ENCODE measurements around the gene PDGFRB. TPM values are rescaled to one million over a fixed set of nuclear protein-coding genes. Genes with fewer than 3 reads are reported as not detected.

The PDGFRB gene
- total RNA-seq, 1 donor from 2014 or later = 86.6 TPM

GRCh38 chr5:150126921-150127265, 28.8 kb downstream of the PDGFRB start:
- Histone ChIP-seq H3K27me3 (ENCODE audit: control insufficient read depth in 3 of 3, insufficient read depth in 3 of 3, low read length in 3 of 3) (no peaks in the 10 kb centered on the region), H3K4me3 (ENCODE audit: low read length in 3 of 3) (no peak overlapping the region), H3K36me3 (ENCODE audit: control insufficient read depth in 3 of 3, insufficient read depth in 3 of 3, low read length in 3 of 3) (peaks cover 20 to 38% (median 33%) of the 10 kb centered on the region in 3 donors), H3K4me1 (ENCODE audit: control insufficient read depth in 3 of 3, insufficient read depth in 3 of 3, low read length in 3 of 3) (peaks cover 15 to 31% (median 16%) of the 10 kb centered on the region in 3 donors), H3K27ac (ENCODE audit: low read depth, low read length) (no peak overlapping the region), H3K9ac (ENCODE audit: low read depth in 1 of 3, low read length in 3 of 3) (no peak overlapping the region), H3K9me3 (ENCODE audit: control insufficient read depth in 3 of 3, low read length in 3 of 3) (no peaks in the 10 kb centered on the region)

DNA sequence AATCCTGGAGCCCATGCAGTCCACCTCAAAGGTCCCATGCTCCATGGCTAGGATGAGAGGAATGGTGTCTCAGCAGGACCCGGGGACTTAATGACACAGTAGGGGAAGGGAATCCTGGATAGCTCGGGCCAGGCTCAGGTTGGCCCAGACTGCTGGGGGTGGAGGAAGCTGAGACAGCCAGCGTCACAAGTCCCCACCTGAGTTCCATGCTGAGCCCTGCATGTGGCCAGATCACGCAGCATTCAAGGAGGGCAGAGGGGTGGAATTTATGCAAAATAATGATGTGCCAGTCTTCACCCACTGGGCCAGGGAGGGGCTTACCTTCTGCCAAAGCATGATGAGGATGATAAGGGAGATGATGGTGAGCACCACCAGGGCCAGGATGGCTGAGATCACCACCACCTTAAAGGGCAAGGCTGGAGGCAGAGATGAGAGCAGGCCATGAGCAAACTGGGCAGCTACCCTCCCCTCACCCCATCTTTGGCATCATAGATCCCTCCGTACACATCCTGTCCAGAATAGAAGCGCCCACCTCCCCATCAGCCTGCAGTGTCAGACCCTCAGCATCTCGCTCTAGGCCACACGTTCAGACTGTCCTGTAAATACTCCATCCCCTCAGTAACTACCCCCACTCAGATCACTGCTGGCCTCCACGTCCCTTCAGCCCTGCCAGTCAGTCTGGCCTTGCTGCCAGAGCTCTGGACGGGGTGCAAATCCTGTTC, 29.3 kb downstream of the PDGFRB start:
- Histone ChIP-seq H3K27me3 (ENCODE audit: control insufficient read depth in 3 of 3, insufficient read depth in 3 of 3, low read length in 3 of 3) (no peaks in the 10 kb centered on the region), H3K27ac (ENCODE audit: low read depth, low read length) (no peak overlapping the region), H3K9ac (ENCODE audit: low read depth in 1 of 3, low read length in 3 of 3) (no peak overlapping the region), H3K4me3 (ENCODE audit: low read length in 3 of 3) (no peak overlapping the region), H3K4me1 (ENCODE audit: control insufficient read depth in 3 of 3, insufficient read depth in 3 of 3, low read length in 3 of 3) (peaks cover 11 to 28% (median 12%) of the 10 kb centered on the region in 3 donors), H3K9me3 (ENCODE audit: control insufficient read depth in 3 of 3, low read length in 3 of 3) (no peaks in the 10 kb centered on the region), H3K36me3 (ENCODE audit: control insufficient read depth in 3 of 3, insufficient read depth in 3 of 3, low read length in 3 of 3) (peaks cover 25 to 43% (median 34%) of the 10 kb centered on the region in 3 donors)

DNA sequence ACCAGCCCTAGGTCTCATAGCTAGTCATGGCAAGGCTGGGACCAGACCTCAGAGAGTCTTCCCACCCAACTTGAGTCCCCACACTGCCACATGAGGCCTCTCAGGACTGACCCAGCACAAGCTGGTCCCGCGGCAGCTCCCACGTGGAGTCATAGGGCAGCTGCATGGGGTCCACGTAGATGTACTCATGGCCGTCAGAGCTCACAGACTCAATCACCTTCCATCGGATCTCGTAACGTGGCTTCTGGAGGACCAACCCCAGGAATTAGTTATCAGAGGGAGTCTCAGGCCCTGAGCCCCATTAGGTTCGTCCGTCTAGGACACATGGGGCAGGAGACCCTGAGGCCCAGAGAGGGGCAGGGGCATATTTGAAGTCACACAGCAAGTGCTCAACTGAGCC, 30.3 kb downstream of the PDGFRB start:
- Histone ChIP-seq H3K4me1 (ENCODE audit: control insufficient read depth in 3 of 3, insufficient read depth in 3 of 3, low read length in 3 of 3) (peaks cover 10 to 27% (median 12%) of the 10 kb centered on the region in 3 donors), H3K36me3 (ENCODE audit: control insufficient read depth in 3 of 3, insufficient read depth in 3 of 3, low read length in 3 of 3) (peaks cover 26 to 48% (median 38%) of the 10 kb centered on the region in 3 donors), H3K4me3 (ENCODE audit: low read length in 3 of 3) (no peak overlapping the region), H3K9me3 (ENCODE audit: control insufficient read depth in 3 of 3, low read length in 3 of 3) (no peaks in the 10 kb centered on the region), H3K9ac (ENCODE audit: low read depth in 1 of 3, low read length in 3 of 3) (no peak overlapping the region), H3K27me3 (ENCODE audit: control insufficient read depth in 3 of 3, insufficient read depth in 3 of 3, low read length in 3 of 3) (no peaks in the 10 kb centered on the region), H3K27ac (ENCODE audit: low read depth, low read length) (no peak overlapping the region)

- H3K9me3 ChIP-seq (ENCODE audit: control insufficient read depth in 3 of 3, low read length in 3 of 3) = no peaks in the 10 kb centered on the region
- peaks cover 2 to 20% (median 6%) of the 10 kb centered on the region in 3 donors for H3K4me1 ChIP-seq (ENCODE audit: control insufficient read depth in 3 of 3, insufficient read depth in 3 of 3, low read length in 3 of 3)
- no peak overlapping the region for H3K9ac ChIP-seq (ENCODE audit: low read depth in 1 of 3, low read length in 3 of 3)
- H3K4me3 ChIP-seq (ENCODE audit: low read length in 3 of 3) = no peak overlapping the region
- no peak overlapping the region for H3K27ac ChIP-seq (ENCODE audit: low read depth, low read length)
- peaks cover 23 to 53% (median 37%) of the 10 kb centered on the region in 3 donors for H3K36me3 ChIP-seq (ENCODE audit: control insufficient read depth in 3 of 3, insufficient read depth in 3 of 3, low read length in 3 of 3)
- no peaks in the 10 kb centered on the region for H3K27me3 ChIP-seq (ENCODE audit: control insufficient read depth in 3 of 3, insufficient read depth in 3 of 3, low read length in 3 of 3)
Observed at GRCh38 chr5:150124596-150124995, 31.0 kb downstream of the PDGFRB start.

- H3K27ac ChIP-seq (ENCODE audit: low read depth, low read length) = no peak overlapping the region
Observed at GRCh38 chr5:150124111-150124557, 31.5 kb downstream of the PDGFRB start.

GRCh38 chr5:150123542-150123941, 32.1 kb downstream of the PDGFRB start:
- no peaks in the 10 kb centered on the region for H3K9me3 ChIP-seq (ENCODE audit: control insufficient read depth in 3 of 3, low read length in 3 of 3)
- no peak overlapping the region for H3K4me3 ChIP-seq (ENCODE audit: low read length in 3 of 3)
- H3K36me3 ChIP-seq (ENCODE audit: control insufficient read depth in 3 of 3, insufficient read depth in 3 of 3, low read length in 3 of 3) = peaks cover 14 to 51% (median 35%) of the 10 kb centered on the region in 3 donors
- no peak overlapping the region for H3K9ac ChIP-seq (ENCODE audit: low read depth in 1 of 3, low read length in 3 of 3)
- no peak overlapping the region for H3K27ac ChIP-seq (ENCODE audit: low read depth, low read length)
- peaks cover 0 to 16% (median 11%) of the 10 kb centered on the region in 3 donors for H3K4me1 ChIP-seq (ENCODE audit: control insufficient read depth in 3 of 3, insufficient read depth in 3 of 3, low read length in 3 of 3)
- no peaks in the 10 kb centered on the region for H3K27me3 ChIP-seq (ENCODE audit: control insufficient read depth in 3 of 3, insufficient read depth in 3 of 3, low read length in 3 of 3)

More at GRCh38 chr5:150124111-150124557, 31.5 kb downstream of the PDGFRB start:
- Histone ChIP-seq H3K9ac (ENCODE audit: low read depth in 1 of 3, low read length in 3 of 3) (no peak overlapping the region), H3K4me3 (ENCODE audit: low read length in 3 of 3) (no peak overlapping the region), H3K4me1 (ENCODE audit: control insufficient read depth in 3 of 3, insufficient read depth in 3 of 3, low read length in 3 of 3) (peaks cover 0 to 16% (median 5%) of the 10 kb centered on the region in 3 donors), H3K9me3 (ENCODE audit: control insufficient read depth in 3 of 3, low read length in 3 of 3) (no peaks in the 10 kb centered on the region), H3K36me3 (ENCODE audit: control insufficient read depth in 3 of 3, insufficient read depth in 3 of 3, low read length in 3 of 3) (peaks cover 19 to 52% (median 35%) of the 10 kb centered on the region in 3 donors), H3K27me3 (ENCODE audit: control insufficient read depth in 3 of 3, insufficient read depth in 3 of 3, low read length in 3 of 3) (no peaks in the 10 kb centered on the region)

DNA sequence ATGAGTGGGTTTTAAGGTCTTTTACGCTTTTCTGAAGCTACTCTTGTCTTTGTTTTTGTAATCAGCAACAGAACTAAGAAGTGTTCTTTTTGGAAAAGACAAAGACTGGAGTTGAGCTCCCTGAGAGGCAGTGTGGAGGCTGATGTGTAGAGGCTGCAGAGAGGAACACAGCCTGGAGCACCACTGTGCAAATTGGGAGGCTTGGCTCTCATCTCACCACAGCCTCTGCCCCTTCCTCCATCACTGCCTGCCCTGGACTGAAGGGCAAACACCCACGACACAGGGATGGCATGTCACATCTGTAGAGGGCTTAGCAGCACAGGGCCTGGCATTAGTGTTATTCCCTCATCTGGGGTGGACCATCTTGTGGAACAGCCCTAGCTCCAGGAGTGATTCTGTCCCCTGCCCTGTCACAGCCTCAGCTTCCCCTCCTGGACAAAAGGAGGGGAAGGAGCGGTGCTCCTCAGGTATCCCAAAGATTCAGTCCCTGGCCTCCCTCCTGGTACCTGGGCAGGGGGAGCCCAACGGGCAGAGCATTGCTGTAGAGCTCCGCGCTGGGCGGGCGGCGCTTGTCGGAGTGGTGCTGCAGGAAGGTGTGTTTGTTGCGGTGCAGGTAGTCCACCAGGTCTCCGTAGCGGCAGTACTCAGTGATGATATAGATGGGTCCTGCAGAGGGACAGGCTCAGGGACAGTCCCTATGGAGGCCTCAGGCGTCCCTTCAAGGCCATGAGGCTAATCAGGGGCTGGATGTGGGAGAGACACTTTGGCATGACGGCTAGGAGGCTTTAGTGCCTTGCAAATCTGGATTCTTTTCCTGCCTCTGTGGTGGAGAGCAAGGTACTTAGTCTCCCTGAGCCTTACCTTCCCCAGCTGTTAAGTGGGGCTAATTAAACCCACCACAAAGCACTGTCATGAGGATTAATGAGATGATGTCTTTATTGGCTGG, 32.8 kb downstream of the PDGFRB start:
- no peak overlapping the region for H3K27ac ChIP-seq (ENCODE audit: low read depth, low read length)

DNA sequence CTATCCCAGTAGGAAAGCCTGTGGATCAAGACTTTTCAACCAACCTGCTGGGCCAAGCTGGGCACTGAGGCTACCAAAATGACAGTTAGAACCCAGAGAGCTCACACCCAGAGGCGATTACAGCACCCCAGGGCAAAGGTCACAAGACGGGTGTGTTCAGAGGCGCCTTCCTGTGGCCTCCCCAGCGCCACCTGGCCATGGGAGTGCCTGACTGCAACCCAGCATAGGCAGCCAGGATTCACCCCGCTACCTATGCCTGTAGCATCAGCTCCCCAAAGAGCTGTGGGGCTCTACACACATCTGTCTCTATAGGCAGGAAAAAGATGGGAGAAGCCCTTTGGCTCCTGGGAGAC, 33.5 kb downstream of the PDGFRB start:
- Histone ChIP-seq H3K36me3 (ENCODE audit: control insufficient read depth in 3 of 3, insufficient read depth in 3 of 3, low read length in 3 of 3) (peaks cover 14 to 47% (median 31%) of the 10 kb centered on the region in 3 donors), H3K27ac (ENCODE audit: low read depth, low read length) (no peak overlapping the region), H3K4me3 (ENCODE audit: low read length in 3 of 3) (no peak overlapping the region), H3K4me1 (ENCODE audit: control insufficient read depth in 3 of 3, insufficient read depth in 3 of 3, low read length in 3 of 3) (peaks cover 0 to 12% (median 12%) of the 10 kb centered on the region in 3 donors), H3K9ac (ENCODE audit: low read depth in 1 of 3, low read length in 3 of 3) (no peak overlapping the region), H3K9me3 (ENCODE audit: control insufficient read depth in 3 of 3, low read length in 3 of 3) (no peaks in the 10 kb centered on the region), H3K27me3 (ENCODE audit: control insufficient read depth in 3 of 3, insufficient read depth in 3 of 3, low read length in 3 of 3) (no peaks in the 10 kb centered on the region)

More for the DNA sequence above, 32.8 kb downstream of the PDGFRB start:
- peaks cover 0 to 12% (median 12%) of the 10 kb centered on the region in 3 donors for H3K4me1 ChIP-seq (ENCODE audit: control insufficient read depth in 3 of 3, insufficient read depth in 3 of 3, low read length in 3 of 3)
- no peaks in the 10 kb centered on the region for H3K9me3 ChIP-seq (ENCODE audit: control insufficient read depth in 3 of 3, low read length in 3 of 3)
- H3K36me3 ChIP-seq (ENCODE audit: control insufficient read depth in 3 of 3, insufficient read depth in 3 of 3, low read length in 3 of 3) = peaks cover 14 to 44% (median 31%) of the 10 kb centered on the region in 3 donors
- H3K9ac ChIP-seq (ENCODE audit: low read depth in 1 of 3, low read length in 3 of 3) = no peak overlapping the region
- no peaks in the 10 kb centered on the region for H3K27me3 ChIP-seq (ENCODE audit: control insufficient read depth in 3 of 3, insufficient read depth in 3 of 3, low read length in 3 of 3)
- H3K4me3 ChIP-seq (ENCODE audit: low read length in 3 of 3) = no peak overlapping the region

DNA sequence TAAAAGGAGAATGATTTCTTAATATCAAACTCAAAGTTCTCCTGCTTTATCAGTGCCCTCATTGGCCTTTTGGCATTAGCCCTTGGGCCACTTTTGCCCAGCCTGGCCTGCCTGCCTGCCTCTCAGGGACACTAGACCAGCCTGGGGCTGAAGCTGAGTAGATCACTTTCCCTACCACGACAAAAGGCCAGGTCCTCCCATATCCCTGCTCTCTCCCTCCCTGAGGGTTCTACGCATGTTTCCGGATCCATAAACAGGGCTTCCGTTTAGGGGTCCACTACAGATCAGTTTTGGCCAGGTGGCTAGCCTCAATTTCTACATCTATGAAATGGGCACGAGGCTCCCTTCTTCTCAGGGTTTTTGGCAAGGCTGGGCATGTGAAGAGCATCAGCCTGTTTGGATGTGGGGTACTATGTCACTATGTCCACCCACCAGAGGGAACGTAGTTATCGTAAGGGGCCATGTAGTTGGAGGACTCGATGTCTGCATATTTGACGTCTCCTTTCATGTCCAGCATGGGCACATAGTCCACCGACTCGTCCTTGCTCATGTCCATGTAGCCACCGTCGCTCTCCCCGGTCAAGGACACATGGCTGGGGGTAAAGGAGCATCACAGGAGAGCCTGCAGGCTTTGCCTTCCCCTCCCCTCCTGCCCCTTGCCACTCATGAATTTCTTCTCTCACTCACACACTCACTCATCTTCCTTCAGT, 34.0 kb downstream of the PDGFRB start:
- Histone ChIP-seq H3K4me3 (ENCODE audit: low read length in 3 of 3) (no peak overlapping the region), H3K27ac (ENCODE audit: low read depth, low read length) (no peak overlapping the region), H3K27me3 (ENCODE audit: control insufficient read depth in 3 of 3, insufficient read depth in 3 of 3, low read length in 3 of 3) (no peaks in the 10 kb centered on the region), H3K9me3 (ENCODE audit: control insufficient read depth in 3 of 3, low read length in 3 of 3) (no peaks in the 10 kb centered on the region), H3K4me1 (ENCODE audit: control insufficient read depth in 3 of 3, insufficient read depth in 3 of 3, low read length in 3 of 3) (peaks cover 0 to 12% (median 12%) of the 10 kb centered on the region in 3 donors), H3K9ac (ENCODE audit: low read depth in 1 of 3, low read length in 3 of 3) (no peak overlapping the region), H3K36me3 (ENCODE audit: control insufficient read depth in 3 of 3, insufficient read depth in 3 of 3, low read length in 3 of 3) (peaks cover 14 to 42% (median 31%) of the 10 kb centered on the region in 3 donors)
